GM23248 (cell line): Measurements from ENCODE around the gene STX16.

Experiments used
- EZH2 ChIP-seq: fragments of 200-600 bp; sonication (generic); IDR thresholded peaks from 2 replicates; pipeline ENCODE4 v1.6.1; 2018; ENCODE audit warnings: antibody characterized with exemption, mild to moderate bottlenecking; ENCODE audit not compliant: insufficient read depth, poor library complexity, severe bottlenecking
- EZH2phosphoT487 ChIP-seq: fragments of 200-600 bp; sonication (generic); IDR thresholded peaks from 2 replicates; pipeline ENCODE4 v1.6.1; 2018; ENCODE audit warnings: antibody characterized with exemption, moderate library complexity, mild to moderate bottlenecking, low read depth; ENCODE audit not compliant: insufficient read depth

- no peak for TF ChIP-seq EZH2phosphoT487
- no peak for TF ChIP-seq EZH2
Observed at GRCh38 chr20:58649288-58650180, 1.5 kb upstream of the STX16 start.
